ENCODE data around the gene HOXD8. TPM values are rescaled to one million over a fixed set of nuclear protein-coding genes. Genes with fewer than 3 reads are reported as not detected.

Gene HOXD8
- total RNA-seq, 6 donors from 2014 or later = 0.43 to 2.3 (median 0.74) TPM; not detected in 1

DNA sequence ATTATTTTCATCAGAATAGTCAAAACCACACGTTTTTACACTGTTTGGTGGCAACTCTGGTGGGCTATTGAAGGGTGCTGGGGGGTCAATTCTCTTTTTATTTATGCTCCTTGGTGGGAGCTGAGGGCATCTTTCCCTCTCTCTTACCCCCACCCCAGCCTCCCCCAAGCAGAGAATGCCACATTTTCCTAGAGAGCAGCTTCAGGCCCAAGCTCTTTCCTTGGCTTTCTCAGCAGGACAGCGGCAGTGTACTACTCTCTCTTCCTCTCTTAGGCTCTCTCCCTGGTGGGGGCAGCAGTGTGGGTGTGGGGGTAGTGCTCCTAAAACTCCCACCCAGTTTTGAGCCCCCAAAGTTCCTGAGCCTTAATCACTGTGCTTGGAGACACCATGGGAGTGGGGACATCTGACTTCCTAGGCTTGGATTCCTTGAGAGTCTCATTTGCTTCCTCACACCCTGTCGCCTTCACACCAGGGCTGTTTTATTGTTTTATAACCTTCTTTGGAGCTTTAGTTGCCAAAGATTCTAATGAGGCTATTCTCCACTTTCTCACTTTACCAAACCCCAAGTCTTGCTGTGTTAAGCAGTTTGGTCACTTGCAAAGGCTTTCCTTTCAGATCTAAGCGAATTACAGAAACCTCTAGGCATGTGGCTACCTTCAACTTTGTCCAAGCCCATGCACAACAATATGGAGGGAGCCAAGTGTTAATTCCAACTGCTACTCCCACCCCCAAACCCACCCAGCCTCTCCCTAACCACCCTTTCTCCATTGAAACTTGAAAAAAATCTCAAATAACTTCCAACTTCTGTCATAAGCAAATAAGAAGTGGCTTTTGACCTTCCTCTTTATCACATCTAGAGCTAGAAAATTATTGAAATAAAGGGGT, 15.8 kb downstream of the HOXD8 start:
- peaks cover 0 to 58% (median 30%) of the 10 kb centered on the region in 4 donors for H3K27me3 ChIP-seq
- no peak overlapping the region for H3K4me3 ChIP-seq
- H3K4me1 ChIP-seq = peaks cover 5 to 26% (median 6%) of the 10 kb centered on the region in 4 donors
- no peak for ATAC-seq (ENCODE audit: low FRiP score in 2 of 2)
- no peaks in the 10 kb centered on the region for H3K36me3 ChIP-seq
- H3K9me3 ChIP-seq = no peaks in the 10 kb centered on the region
- no peak for DNase-seq
- TF ChIP-seq, protein P1, sequence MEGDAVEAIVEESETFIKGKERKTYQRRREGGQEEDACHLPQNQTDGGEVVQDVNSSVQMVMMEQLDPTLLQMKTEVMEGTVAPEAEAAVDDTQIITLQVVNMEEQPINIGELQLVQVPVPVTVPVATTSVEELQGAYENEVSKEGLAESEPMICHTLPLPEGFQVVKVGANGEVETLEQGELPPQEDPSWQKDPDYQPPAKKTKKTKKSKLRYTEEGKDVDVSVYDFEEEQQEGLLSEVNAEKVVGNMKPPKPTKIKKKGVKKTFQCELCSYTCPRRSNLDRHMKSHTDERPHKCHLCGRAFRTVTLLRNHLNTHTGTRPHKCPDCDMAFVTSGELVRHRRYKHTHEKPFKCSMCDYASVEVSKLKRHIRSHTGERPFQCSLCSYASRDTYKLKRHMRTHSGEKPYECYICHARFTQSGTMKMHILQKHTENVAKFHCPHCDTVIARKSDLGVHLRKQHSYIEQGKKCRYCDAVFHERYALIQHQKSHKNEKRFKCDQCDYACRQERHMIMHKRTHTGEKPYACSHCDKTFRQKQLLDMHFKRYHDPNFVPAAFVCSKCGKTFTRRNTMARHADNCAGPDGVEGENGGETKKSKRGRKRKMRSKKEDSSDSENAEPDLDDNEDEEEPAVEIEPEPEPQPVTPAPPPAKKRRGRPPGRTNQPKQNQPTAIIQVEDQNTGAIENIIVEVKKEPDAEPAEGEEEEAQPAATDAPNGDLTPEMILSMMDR (IDR thresholded peaks at IDR 0.05) = no peak
- TF ChIP-seq POLR2A (IDR thresholded peaks at IDR 0.05) = no peak
- TF ChIP-seq EP300 (IDR thresholded peaks at IDR 0.05) = no peak
- TF ChIP-seq POLR2AphosphoS5 (IDR thresholded peaks at IDR 0.05) = no peak
- H3K27ac ChIP-seq = no peak overlapping the region
- WGBS, 2 donors = 40 to 47% methylated on average over 4 of the region's 4 CpGs

DNA sequence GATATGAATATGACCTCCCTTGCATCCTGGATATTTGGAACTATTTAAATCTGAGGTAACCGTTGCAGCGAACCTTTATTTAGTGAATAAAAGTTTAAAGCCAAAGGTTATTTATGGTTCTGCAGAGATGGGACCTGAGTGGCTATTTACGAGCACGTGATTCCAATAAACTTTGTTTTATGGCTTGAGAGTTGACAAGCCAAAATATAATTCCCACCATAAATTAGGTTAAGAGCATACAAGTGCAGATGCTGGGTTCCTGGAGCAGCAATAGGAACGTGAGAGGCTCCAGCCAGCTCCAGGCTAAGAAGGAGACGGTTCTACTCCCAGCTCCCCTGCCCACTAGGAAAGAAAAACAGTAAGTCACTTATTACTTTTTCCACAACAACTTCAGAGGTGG, 16.6 kb downstream of the HOXD8 start:
- Histone ChIP-seq H3K27me3 (peaks cover 0 to 59% (median 28%) of the 10 kb centered on the region in 4 donors), H3K4me3 (no peak overlapping the region), H3K27ac (no peak overlapping the region), H3K9me3 (no peaks in the 10 kb centered on the region), H3K36me3 (no peaks in the 10 kb centered on the region), H3K4me1 (peaks cover 0 to 18% (median 0%) of the 10 kb centered on the region in 4 donors)
- TF ChIP-seq EP300 (IDR thresholded peaks at IDR 0.05) (no peak), POLR2AphosphoS5 (IDR thresholded peaks at IDR 0.05) (no peak), POLR2A (IDR thresholded peaks at IDR 0.05) (no peak)
- TF ChIP-seq, protein P1 (IDR thresholded peaks at IDR 0.05) = no peak
- ATAC-seq (ENCODE audit: low FRiP score in 2 of 2) (no peak), DNase-seq (no peak)
- WGBS, 2 donors = 26 to 29% methylated on average over 6 of the region's 6 CpGs

DNA sequence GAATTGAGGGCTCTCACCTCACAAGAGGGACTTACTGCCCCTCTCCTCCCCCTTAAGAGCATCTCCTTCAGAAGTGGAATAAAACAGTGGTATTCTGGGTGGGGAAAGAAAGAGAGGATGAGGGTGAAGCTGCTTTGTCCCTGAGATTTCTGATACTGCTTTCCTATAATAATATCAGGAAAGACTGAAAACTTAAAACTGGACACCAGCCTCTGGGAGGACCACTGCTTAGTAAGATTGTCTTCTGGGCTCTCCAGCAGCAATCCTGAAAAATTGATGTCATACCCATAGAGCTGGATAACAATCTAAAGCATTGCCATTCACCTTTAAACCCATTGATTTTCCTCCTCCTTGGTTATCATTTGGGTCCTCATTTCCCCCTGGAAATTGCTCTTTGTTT, 17.1 kb downstream of the HOXD8 start:
- no peaks in the 10 kb centered on the region for H3K36me3 ChIP-seq
- peaks cover 0 to 23% (median 1%) of the 10 kb centered on the region in 4 donors for H3K4me1 ChIP-seq
- DNase-seq (no peak), ATAC-seq (ENCODE audit: low FRiP score in 2 of 2) (no peak)
- no peak overlapping the region for H3K4me3 ChIP-seq
- H3K27me3 ChIP-seq = peaks cover 0 to 61% (median 30%) of the 10 kb centered on the region in 4 donors
- H3K27ac ChIP-seq = no peak overlapping the region
- H3K9me3 ChIP-seq = no peaks in the 10 kb centered on the region
- TF ChIP-seq EP300 (IDR thresholded peaks at IDR 0.05) = no peak
- TF ChIP-seq POLR2AphosphoS5 (IDR thresholded peaks at IDR 0.05) = no peak
- TF ChIP-seq POLR2A (IDR thresholded peaks at IDR 0.05) = no peak
- TF ChIP-seq, protein P1 (IDR thresholded peaks at IDR 0.05) = no peak

- 16 to 17% methylated on average over 27 to 32 of the region's 32 CpGs for WGBS, 2 donors
- ATAC-seq (ENCODE audit: low FRiP score in 2 of 2) (no peak), DNase-seq (no peak)
- Histone ChIP-seq H3K36me3 (no peaks in the 10 kb centered on the region), H3K27ac (no peak overlapping the region), H3K27me3 (peaks cover 0 to 64% (median 35%) of the 10 kb centered on the region in 4 donors), H3K4me3 (no peak overlapping the region), H3K9me3 (no peaks in the 10 kb centered on the region), H3K4me1 (peaks cover 0 to 30% (median 4%) of the 10 kb centered on the region in 4 donors)
- TF ChIP-seq POLR2AphosphoS5 (IDR thresholded peaks at IDR 0.05) (no peak), EP300 (IDR thresholded peaks at IDR 0.05) (no peak), POLR2A (IDR thresholded peaks at IDR 0.05) (no peak)
- TF ChIP-seq, protein P1 (IDR thresholded peaks at IDR 0.05) = no peak
Observed at GRCh38 chr2:176147210-176147799, 17.8 kb downstream of the HOXD8 start.

All from upper lobe of left lung (tissue), 6 donors.